Epithelial cell of proximal tubule (primary cell): Measurements from ENCODE around the gene NPFFR1. TPM values are rescaled to one million over a fixed set of nuclear protein-coding genes. Genes with fewer than 3 reads are reported as not detected.

Experiments used
- DNase-seq: peaks from one replicate; pipeline ENCODE4 v3.0.0-alpha.2; 2011; ENCODE audit warnings: low read depth
- H3K4me3 ChIP-seq: 2 replicates; pipeline ENCODE4 v1.5.1; 2011; ENCODE audit warnings: low read depth, mild to moderate bottlenecking, low read length
- total RNA-seq: library from RNA; depleted of rRNA; stranded (reverse); fragments of >200 nt; gene quantifications from 2 replicates; pipeline ENCODE4 v1.2.3, GENCODE V29; 2015
- TF ChIP-seq, protein P1 (sequence below): conservative IDR thresholded peaks from 2 replicates; pipeline ENCODE4 v1.5.1; 2012; ENCODE audit warnings: low read depth, mild to moderate bottlenecking, low read length

The NPFFR1 gene
- total RNA-seq, 1 donor from 2014 or later: not detected

DNA sequence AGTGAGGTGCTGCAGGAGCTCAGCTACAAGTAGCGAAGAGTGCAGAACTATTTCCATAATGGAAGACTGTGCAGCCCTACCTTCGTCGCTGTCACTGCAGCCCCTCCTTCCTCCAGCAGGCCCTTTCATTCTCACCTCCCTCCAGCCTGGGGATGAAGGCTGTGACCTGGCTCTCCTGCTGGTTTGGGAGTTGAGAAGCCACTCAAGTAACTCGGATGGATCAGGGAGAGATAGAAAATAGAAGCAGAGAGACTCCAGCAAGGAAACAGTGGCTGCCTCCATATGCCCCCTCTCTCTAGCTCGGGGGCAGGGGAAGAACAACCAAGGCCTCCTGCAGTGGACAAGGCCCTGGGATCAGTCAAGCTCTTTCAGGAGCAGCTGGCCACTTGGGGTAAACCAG, 37.4 kb upstream of the NPFFR1 start:
- no peak overlapping the region for H3K4me3 ChIP-seq
- TF ChIP-seq, protein P1, sequence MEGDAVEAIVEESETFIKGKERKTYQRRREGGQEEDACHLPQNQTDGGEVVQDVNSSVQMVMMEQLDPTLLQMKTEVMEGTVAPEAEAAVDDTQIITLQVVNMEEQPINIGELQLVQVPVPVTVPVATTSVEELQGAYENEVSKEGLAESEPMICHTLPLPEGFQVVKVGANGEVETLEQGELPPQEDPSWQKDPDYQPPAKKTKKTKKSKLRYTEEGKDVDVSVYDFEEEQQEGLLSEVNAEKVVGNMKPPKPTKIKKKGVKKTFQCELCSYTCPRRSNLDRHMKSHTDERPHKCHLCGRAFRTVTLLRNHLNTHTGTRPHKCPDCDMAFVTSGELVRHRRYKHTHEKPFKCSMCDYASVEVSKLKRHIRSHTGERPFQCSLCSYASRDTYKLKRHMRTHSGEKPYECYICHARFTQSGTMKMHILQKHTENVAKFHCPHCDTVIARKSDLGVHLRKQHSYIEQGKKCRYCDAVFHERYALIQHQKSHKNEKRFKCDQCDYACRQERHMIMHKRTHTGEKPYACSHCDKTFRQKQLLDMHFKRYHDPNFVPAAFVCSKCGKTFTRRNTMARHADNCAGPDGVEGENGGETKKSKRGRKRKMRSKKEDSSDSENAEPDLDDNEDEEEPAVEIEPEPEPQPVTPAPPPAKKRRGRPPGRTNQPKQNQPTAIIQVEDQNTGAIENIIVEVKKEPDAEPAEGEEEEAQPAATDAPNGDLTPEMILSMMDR: no peak
- no peak for DNase-seq

DNA sequence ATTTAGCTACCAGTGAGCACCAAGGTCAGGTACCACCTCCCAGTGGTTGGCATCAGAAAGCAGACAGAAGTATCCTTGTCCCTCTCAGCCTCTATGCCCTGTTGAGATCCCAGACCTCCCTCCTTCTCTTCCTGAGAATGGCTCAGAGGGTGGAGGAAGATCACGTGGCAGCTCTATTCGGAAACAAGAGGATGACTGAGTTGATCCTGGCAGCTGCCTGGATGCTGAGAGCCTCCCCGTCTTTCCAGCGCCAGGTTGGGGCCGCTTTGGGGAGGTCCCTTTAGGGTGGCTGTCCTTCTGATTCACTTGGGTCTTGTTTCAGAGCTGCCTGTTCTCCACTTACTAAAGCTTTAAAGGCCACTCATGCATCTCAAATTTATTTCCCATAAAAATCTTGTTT, 36.9 kb upstream of the NPFFR1 start:
- TF ChIP-seq, protein P1: no peak
- no peak overlapping the region for H3K4me3 ChIP-seq
- DNase-seq: no peak

DNA sequence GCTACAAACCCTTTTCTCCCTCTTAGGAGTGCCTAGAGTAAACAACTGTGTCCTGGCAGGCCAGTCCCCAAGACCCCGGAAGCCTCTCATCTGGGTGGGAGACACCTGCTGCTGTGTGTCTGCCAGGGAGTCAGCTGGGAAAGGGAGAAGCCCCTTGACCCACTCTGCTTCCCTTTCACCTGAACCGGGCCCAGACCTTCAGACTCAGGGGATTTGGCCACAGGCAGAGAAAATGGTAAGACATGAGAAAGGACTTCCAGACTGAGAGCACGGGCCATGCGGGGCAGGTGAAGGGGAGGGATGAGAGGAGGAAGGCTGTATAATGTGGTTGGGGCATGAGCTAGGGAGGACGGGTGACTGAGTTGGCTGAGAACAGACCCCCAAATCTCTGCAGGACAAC, 36.0 kb upstream of the NPFFR1 start:
- no peak overlapping the region for H3K4me3 ChIP-seq
- TF ChIP-seq, protein P1: no peak
- DNase-seq: no peak

DNA sequence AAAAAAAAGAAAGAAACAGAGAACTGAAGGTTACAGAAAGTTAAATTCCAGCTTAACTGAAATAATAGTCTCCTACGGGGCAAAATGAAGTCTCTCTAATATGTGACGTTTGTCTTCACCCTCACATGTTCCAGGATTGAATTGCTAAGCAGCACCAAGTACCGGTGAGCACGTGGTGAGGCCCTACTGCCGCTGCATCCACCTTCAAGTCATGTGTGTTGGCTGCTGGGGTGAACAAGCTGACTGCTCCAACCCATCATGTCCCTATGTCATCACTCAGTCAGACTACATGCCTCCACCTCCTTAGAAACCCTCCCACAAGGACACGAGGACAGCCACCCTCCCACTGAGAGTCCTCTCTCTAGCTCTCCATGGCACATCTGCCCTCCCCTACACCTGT, 35.4 kb upstream of the NPFFR1 start:
- DNase-seq: no peak
- no peak overlapping the region for H3K4me3 ChIP-seq
- TF ChIP-seq, protein P1: no peak

DNA sequence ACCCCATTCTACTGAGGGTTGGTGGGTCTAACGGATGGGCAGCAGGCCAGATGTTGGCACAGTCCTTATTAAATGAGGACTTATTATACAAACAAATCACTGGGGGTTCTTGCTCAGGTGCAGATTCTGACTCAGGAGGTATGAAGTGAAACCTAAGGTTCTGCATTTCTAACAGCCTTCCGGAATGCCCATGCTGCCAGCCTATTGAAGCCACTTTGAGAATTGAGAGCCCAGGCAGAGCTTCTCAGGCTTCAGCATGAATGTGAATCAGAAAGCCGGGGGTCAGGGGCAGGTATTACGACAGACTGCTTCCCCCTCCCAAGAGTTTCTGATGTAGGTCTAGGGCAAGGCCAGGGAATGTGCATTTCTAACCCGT, 34.1 kb upstream of the NPFFR1 start:
- no peak for DNase-seq
- H3K4me3 ChIP-seq: no peak overlapping the region
- TF ChIP-seq, protein P1: no peak

DNA sequence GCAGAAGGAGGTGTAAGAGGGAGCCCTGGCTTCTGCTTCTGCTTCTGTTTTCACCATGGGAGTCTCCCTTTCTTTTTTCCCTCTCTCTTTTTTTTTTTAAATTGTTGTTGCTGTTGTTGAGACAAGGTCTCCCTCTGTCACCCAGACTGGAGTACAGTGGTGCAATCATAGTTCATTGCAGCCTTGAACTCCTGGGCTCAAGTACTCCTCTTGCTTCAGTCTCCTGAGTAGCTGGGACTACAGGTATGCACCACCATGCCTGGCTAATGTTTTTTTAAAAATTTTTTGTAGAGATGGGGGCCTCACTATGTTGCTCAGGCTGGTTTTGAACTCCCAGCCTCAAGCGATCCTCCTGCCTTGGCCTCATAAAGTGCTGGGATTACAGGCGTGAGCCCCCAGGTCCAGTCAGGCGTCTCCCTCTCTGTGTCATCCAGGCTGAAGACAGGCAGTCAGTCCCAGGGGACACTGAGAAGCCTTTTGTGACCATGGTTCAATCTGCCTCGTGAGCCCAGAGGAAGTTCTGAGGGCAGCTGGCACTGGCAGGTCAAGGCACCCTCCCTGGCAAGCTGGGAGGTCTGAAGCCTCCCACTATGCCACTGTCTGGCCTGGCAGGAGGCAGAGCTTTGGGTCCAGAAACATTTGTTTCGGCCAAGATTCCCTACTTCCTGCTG, 33.6 kb upstream of the NPFFR1 start:
- DNase-seq: no peak
- TF ChIP-seq, protein P1: no peak
- H3K4me3 ChIP-seq: no peak overlapping the region

DNA sequence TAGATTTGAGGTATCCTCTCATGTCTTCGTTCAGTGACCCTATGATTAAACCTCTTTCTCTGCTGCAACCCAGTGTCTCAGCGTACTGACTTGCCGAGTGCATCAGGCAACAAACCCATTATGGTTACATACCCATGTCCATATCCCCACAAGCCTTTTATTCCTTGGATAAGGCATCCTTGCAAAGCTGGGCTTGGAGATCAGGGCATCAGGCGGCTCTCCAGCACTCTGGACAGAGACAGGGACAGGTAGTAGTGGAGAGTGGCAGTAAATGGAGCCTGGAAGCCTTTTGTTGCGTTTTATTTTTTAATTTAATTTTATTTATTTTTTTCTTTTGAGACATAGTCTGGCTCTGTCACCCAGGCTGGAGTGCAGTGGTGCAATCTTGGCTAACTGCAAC, 32.0 kb upstream of the NPFFR1 start:
- TF ChIP-seq, protein P1: no peak
- no peak overlapping the region for H3K4me3 ChIP-seq
- no peak for DNase-seq
